CMK (cell line): ENCODE measurements around the gene INPP5K.
"Not testable (repeated sequence)": the region's sequence is repeated elsewhere in the genome, so short reads cannot be mapped to it uniquely, and the experiment has no call there.

Source experiments
- DNase-seq: peaks from one replicate; pipeline ENCODE4 v3.0.0-alpha.2; 2010; ENCODE audit warnings: low read depth

INPP5K gene

DNA sequence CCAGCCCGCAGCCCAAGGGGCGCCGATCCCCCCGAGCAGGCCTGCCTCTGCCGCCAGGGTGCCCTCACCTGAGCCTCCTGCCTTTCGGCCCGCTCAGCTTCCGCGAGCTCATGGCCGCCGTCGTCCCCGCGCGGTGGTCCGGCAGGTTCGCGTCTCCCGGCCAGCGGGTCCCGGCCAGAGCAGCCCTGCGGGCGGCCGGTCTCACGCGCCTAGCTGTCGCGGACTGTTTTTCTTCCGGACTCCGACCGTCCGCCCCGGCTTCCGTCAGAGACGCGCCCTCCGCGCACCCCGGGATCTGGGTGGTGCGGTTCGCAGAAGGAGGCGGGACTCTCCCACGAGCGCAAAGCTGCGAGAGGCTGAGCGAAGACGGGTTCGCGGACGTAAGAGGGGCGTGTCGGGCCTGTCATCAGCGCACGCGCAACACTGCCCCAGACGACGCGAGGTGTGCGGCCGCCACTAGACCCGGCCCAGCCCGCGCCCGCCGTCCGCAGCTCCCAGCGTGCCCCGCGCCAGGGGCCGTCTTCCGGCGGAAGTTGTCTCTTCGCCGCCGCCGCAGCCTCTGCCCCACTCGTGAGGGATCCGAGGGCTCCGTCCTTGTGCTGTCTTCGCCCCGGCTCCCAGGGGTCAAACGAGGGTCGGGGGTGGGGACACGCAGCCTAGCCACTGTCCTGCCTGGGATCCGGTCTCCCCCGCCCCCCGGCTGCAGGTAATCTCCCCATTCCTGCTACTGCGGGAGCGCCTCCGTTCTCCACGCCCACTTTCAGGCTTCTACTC, at the start of gene INPP5K:
Gene INPP5K (minus strand): TSS at position 225 of the 774 bp plus-strand sequence. CDS start 113 bp downstream, at position 112.
- DNase-seq: peak; percentile 86

DNA sequence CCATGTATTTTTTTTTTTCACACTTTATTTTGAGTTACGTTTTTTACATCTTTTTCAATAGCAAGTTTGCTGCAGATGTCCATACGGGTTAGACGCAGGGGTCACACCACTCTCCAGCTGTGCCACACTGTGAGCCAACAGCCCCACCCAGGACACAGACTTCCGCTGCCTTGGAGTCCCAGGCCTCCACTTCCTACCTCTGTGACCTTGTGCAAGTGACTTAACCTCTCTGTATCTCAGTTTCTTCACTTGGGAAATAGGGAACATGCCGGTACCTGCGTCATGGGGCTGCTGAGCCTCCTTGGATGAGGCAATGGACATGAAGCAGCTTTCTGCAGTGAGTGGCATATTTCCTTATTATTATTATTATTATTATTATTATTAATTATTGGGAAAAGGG, 49.5 kb upstream of the INPP5K start:
- no peak for DNase-seq

DNA sequence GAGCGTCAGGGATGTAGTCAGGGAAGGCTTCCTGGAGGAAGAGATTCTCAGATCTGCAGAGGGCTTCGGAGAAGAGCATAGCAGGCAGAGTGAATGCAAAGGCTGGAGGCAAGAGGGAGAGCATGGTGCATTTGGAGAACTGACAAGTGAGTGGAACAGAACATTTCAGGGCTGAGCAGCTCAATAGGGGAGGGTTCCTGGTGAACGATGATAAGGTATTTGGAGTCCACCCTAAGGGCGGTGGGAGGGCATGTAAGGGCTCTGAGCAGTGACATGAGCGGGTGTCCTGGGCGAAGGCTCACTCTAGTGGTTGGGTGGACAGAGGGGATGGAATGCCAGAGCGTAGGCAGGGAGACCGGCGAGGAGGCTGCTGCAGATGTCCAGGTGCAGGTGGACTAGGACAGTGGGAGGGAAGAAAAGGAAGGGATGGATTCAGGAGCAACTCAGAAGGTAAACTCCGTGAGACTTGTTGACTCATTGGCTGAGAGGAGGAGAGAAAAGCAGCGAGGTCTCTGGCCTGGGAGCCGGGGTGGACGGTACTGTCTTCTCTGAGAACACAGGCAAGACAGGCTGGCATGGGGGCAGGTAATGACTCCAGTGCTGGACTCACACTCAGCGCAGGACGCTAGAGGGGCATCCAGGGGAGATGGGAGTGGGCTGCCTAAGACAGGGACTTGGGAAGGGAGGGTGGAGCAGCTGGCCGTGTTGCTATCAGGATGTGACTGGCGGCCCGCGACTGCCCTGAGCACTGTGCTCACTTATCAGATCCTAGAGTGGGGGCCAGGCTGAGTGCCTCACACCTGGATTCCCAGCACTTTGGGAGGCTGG, 47.6 kb upstream of the INPP5K start:
- no peak for DNase-seq

DNA sequence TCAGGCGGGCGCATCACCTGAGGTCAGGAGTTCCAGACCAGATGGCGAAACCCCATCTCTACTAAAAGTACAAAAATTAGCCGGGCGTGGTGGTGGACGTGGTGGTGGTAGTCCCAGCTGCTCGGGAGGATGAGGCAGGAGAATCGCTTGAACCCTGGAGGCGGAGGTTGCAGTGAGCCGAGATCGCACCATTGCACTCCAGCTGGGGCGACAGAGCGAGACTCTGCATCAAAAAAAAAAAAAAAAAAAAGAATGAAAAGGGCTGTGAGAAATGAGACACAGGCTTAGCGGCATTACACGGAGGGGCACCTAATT, 47.0 kb upstream of the INPP5K start:
- DNase-seq: not testable (repeated sequence)

DNA sequence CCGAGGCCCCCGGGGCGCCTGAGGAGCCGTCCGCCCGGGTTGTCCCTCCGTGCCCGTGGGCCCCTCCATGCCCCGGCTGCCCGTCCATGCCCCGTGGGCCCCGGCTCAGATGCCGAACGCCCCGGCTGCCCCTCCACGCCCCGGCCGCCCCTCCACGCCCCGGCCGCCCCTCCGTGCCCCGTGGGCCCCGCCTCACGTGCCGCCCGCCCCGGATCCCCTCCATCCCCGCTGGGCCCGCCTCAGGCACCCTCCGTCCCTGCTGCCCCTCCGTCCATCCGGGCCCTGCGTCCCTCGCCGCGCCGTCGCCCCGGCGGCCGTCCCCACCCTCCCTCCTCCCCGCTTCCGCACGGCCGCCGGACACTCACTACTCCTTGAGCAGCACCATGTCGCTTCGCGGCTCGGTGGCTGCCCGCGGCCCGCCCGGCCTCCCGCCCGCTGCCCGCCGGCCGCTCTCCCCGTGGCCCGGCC, 45.8 kb upstream of the INPP5K start:
- DNase-seq: no peak

DNA sequence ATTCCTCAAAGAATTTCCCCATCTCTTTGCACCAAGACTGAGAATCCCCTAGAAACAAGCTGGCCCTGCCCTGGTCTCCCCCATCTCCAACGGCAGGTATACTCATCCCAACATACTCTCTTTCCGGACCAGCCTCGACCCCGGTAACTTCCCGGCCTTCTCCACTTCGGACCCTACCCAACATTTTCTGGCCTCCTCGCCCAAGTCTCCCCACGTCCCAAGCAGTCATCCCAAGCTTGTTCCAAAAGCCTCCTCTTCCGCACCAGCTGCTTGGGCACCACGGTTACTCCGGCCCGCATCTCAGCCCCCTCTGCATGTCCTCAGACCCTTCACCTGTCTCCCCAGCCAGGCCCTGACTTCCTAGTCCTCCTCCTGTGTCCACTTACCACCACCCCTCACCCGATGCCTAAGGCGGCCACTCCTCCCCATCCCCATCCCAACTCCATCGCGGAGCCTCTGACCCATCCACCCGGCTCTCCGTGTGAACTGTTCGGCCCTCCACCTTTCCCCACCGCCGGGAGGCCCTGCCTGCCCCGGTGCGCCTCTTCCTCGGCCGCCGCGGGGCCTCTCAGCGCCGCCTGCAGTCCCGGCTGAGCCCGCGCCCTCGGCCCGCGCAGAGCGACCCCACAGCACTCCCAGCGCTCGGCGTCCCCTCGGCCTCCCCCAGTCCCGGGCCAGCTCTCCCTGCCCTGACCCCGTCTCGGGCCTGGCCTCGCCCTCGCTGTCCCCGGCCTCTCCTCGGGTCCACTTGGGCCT, 45.2 kb upstream of the INPP5K start:
- DNase-seq: no peak

DNA sequence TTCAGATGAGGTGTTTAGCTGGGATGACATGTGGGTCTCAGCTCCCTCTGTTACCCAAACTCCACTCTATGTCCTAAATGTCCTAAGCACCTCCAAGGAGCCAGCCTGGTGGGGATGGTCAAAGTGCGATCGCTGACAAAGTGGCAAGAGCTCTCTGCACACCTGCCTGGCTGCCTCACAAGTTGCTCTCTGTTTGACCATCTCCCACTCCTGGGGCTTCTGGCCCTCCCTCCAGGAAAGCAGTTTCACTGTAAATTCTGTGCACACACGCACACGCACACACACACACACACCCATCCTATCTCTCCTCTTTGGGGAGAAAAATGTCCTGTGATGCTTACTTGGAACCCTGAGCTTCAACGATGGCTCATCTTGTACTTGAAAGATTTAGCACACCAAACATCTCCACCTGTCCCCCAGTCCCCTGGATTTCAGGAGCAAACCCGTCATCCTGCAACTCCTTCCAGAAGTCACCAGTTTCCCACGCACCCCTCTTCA, 44.5 kb upstream of the INPP5K start:
- DNase-seq: no peak

DNA sequence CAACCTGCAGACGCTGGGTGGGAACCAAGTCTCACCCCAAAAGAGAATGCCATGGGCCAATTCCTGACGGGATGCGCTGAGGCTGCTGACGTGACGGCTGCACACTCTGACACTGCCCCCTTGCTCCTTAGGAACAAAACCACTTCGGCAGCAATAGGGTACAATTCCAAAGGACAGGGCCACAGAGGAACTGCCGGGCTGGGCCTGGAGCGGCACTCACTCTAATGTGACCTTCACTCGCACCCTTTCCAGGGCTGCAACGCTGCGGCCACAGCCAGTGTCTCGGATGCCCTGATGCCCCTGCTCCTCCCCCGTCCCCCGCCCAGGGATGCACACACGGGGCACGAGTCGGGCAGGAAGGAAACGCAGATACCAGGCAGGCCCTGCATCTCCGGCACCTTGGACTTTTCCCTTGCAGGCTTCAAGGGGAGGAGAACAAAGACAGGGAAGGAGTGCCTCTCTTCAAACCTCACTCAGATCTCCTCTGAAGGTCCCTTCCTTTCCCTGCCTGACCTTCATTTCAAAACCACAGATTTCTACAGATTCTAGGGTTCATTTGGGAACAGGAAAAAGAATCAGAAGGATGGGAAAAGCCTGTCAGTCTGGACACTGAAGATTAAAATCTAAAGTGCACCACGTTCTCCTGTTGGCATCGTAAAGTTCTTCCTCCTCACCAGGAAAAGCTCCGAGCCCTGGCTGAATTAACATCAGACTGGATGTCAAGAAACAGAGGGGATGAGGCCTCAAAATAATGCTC, 43.9 kb upstream of the INPP5K start:
- no peak for DNase-seq

DNA sequence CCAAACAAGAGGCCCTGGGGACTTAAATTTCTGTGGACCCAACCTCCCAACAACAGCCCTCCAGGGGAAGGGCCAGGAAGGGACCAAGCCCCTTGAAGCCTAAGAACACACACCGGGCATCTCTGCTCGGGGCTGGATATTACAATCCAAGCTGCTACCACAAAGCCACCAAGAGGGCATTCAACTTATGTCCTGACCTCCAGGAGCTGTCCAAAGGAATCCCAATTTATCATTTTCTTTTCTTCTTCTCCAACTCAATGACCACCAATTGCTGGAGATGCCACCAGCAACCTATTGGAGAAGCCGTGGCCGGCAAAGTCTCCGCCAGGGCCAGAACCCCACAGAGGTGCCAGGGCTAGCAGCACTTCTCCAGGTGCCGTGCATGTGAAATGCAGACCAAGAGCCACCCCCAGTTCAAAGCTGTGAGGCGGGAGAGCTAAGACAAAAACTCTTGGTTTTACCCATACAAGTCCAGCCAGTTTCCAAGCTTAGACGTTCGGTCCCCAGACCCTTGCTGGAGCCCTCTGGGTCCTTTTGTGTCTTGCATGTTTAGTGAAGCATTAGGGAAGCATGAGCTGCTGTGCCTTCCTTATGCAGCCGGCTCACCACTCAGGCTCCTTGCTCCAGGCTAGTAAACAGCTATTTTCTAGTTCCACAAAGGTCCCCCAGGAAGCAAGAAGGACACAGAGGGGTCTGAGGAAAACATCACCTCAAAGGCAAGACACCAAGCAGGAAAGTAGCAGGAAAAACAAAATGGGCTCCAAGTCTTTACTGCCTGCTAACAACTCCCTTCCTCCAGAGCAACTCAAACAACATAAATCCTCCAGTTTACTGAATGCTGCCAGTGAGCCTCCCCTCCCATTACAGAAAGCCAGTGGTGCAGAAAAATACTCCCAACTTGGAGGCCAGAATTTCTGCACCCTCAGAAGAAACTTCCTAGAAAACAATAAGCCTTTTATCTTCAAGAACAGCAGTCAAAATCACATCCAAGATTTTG, 42.9 kb upstream of the INPP5K start:
- no peak for DNase-seq

DNA sequence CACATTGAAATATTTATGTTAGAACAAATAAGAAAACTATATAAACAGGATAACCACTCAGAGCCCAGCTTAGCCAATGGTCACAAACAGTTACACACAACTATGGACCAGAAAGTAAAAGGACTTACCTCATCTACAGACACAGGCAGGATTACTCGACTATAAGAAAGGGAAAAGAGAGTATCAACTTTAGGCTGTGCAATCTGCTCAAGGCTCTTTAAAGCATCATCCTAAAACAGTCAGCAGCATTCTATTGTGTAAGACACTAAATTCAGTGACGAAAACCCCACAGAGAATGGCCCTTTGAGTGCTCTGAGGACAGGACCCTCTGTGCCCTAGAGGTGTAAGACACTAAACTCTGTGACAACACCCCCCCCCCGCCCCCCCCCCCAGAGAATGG, 42.0 kb upstream of the INPP5K start:
- DNase-seq: no peak

DNA sequence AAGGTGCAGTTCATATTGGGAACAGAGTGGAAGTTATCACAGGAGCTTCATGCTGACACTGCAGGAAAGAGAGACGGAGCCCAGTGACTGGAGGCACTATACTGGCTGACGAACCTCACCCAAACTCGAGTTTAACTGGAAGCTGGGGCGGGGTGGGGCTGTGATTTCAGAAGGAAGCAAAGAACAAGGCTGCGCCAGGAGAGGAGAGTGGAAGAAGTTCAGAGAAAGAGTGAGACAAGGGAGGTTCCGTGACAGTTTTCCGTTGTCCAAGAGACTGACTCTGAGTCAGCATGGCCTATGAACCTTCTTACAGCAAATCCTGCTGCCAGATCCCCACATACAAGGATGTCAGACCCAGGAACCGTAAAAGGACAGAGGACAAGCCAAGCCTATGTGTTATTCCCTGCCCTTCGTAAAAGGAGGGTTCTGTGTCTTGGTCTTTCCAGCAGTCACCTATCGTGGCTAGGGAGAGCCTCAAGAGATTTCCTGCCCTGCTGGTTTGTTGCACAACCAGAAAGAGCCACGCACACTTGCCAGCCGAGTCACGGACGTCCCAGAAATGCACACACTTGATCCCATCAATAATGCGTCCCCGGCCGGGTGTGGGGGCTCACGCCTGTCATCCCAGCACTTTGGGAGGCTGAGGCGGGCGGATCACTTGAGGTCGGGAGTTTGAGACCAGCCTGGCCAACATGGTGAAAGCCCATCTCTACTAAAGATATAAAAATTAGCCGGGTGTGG, 41.1 kb upstream of the INPP5K start:
- DNase-seq: no peak

DNA sequence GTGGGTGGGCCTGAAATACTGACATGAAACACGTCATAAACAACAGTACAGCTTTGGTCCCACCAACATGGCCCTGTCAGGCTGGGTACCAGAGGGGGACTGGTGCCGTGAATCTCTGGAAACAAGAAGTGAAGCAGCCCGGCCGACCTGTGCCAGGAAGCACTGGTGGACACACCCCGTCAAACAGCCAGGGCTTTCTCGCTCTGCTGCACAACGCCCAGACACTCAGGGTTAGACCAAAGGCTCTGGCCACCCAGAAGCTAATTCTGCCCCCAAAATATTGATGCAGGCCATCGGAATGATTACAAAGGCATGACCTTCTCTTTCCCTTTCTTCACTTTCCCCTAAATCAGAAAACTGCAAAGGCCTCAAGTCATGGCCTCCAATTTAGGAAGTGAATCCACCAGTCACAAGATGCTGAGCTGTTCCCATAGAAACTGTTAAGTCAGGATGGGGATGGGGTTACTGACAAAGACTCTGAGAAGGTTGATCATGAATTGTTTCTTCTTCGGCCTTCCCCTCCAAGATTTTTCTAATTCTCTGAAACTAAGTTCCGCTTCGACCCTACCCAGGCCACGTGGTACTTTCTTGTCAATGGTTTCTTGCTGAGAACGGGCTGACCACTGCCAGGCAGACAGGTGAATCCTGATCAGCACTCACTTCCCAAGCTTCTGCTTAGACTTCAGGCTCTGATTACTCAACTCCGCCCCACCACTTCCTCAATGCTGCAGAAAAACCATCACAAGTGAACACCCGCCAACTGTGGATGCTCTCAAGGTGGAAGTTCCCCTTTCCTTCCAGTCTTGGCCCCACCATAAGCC, 39.4 kb upstream of the INPP5K start:
- no peak for DNase-seq

DNA sequence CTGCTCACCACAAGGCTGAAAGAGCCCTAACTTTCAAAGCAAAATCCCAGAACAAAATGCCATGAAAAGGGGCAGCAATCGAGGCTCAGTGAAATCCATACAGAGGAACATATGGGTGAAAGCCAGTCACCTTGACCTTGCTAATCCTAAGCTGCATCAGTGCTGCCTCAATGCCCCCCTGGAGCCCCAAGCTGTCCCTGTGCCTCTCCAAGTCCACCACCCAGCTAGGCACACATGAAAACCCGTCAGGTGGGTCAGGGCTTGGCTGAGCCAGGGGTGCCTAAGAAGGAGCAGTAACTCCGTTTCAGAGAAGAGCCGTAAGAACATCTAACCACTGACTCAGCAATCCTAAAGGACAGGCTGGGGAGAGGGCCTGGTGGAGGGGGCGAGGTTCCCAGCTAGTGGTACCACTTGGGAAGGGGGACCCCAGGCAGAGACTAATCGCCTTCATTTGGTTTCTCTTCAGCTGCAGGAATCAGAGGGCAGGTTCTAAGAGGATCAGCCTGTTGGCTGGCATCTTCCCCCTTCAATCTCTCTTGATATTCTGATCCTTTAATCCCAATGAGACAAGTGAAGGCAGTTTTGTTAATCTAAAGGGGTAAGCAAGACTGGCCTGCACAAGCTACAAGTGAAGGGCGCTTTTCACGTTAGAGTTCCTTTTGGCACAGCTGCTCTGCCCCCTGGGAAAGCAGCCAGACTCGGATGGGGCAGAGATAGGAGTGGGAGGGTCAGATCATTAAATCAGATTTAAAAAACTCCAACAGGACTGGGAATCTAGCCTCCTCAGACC, 38.5 kb upstream of the INPP5K start:
- DNase-seq: no peak

DNA sequence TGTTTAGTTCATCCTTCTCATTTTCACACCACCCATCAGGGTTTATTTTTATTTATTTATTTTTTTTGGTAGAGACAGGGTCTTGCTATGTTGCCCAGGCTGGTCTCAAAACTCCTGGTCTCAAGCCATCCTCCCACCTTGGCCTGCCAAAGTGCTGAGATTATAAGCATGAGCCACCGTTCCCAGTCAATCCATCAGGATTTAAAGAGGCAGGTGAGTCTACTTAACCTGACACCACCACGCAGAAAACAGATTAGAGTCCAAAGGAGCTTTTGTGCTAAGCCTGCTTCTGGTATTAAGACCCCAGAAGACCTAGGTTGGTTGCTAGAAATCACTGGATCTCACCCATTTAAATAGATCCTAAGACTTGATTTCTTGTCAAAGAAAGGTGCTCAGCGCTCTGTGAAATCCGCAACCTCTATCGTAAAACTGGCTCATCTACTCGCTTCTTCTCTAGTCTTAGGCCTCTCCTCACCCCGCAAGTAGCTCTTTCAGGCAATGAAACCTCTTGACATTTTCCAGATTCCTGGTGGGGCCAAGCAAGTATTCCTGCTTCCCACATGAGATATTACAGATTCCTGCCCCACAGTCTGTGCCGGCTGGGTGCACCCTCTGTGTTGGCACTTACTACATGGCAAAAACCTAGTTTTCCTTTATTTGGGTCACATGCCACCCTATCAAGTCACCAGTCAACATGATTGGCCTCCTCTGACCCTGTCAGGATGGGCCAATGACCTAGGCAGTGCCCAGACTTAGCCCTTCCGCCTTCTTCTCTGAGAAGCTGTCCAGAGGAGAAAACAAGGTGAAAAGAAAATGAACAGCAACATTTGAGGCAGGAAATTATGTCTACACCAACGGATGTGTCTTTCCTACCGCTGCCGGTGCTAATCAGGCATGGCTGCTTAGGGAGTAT, 37.2 kb upstream of the INPP5K start:
- DNase-seq: no peak

DNA sequence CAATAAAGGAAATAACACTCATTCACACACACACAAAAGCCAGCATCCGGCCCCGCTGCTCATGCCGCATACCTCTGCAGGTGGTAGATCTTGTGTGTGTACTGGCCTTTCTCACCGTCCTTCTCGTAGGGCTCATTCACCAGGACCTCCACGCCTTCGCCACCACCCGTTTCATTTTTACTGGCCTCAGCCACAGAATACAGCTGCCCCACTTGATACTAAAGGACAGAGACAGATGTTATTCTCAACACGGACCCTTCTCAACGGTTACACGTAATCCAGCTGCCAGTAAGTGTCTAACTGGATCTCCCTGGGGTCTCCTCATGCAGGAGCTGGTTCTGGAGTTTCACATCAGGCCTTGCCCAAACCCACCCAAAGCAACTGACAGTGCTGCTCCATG, 36.5 kb upstream of the INPP5K start:
- DNase-seq: no peak

DNA sequence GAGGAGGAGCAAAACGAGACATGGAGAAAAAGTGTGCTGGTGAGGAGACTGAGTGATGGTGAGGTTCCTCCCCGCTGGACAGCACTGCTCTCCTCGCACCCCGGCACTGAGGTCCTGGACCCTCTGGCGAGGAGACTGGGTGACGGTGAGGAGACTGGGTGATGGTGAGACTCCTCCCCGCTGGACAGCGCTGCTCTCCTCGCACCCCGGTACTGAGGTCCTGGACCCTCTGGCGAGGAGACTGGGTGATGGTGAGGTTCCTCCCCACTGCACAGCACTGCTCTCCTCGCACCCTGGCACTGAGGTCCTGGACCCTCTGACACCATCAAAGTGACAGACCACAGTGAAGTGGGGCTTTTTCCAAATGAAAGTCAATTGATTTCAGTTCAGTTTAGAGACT, 35.3 kb upstream of the INPP5K start:
- no peak for DNase-seq

DNA sequence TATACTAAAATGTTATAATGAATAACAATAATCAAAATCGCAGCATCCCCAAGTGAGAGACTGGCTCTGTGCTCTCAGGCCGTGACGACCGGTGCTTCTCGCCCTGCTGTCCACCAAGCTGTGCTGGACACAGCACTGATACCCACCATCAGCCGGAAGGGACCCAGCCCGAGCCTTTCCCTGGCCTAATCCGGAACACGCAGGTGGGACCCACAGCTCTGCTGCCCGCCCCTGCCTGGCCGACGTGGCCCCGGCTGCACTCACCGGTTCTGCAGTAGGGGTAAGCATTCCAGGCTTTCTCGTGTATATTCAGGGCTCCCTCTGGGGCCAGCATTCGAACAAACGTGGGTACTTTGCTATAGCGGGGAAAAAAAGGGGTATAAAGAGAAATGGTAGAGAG, 31.6 kb upstream of the INPP5K start:
- no peak for DNase-seq
